GM18858 (cell line): ENCODE results near the gene HTR3E.
"Not testable (repeated sequence)": the region's sequence is repeated elsewhere in the genome, so short reads cannot be mapped to it uniquely, and the experiment has no call there.

Source experiments
- ATAC-seq: cut with Tn5 transposase; IDR thresholded peaks from one replicate; pipeline ENCODE4 v1.9.1; 2021; ENCODE audit not compliant: unreplicated experiment

HTR3E gene

GRCh38 chr3:184099806-184100686, 3.2 kb downstream of the HTR3E start:
- no peak for ATAC-seq

GRCh38 chr3:184110316-184110725, 13.5 kb downstream of the HTR3E start:
- ATAC-seq = no peak

- ATAC-seq = no peak
Measured at GRCh38 chr3:184116017-184116416, 19.2 kb downstream of the HTR3E start.

GRCh38 chr3:184117636-184118035, 20.8 kb downstream of the HTR3E start:
- no peak for ATAC-seq

GRCh38 chr3:184121031-184121430, 24.2 kb downstream of the HTR3E start:
- not testable (repeated sequence) for ATAC-seq

GRCh38 chr3:184126006-184126405, 29.1 kb downstream of the HTR3E start:
- ATAC-seq = no peak

- no peak for ATAC-seq
Measured at GRCh38 chr3:184129012-184129411, 32.1 kb downstream of the HTR3E start.

GRCh38 chr3:184132945-184133344, 36.1 kb downstream of the HTR3E start:
- ATAC-seq = no peak

GRCh38 chr3:184133840-184134745, 37.2 kb downstream of the HTR3E start:
- no peak for ATAC-seq

GRCh38 chr3:184134746-184135148, 37.9 kb downstream of the HTR3E start:
- no peak for ATAC-seq

GRCh38 chr3:184135149-184135910, 38.5 kb downstream of the HTR3E start, which contains the start of gene EIF2B5:
Gene EIF2B5 (plus strand): TSS chr3:184135358. CDS start chr3:184135386, 28 bp downstream.
- ATAC-seq = peak; percentile 75

- ATAC-seq = no peak
Measured at GRCh38 chr3:184135911-184136260, 39.0 kb downstream of the HTR3E start.

GRCh38 chr3:184140436-184140835, 43.6 kb downstream of the HTR3E start:
- ATAC-seq = no peak

GRCh38 chr3:184142199-184142598, 45.3 kb downstream of the HTR3E start:
- ATAC-seq = no peak

GRCh38 chr3:184143327-184143726, 46.5 kb downstream of the HTR3E start:
- no peak for ATAC-seq

GRCh38 chr3:184144505-184144904, 47.6 kb downstream of the HTR3E start:
- no peak for ATAC-seq

- no peak for ATAC-seq
Measured at GRCh38 chr3:184145111-184145524, 48.3 kb downstream of the HTR3E start.

GRCh38 chr3:184145751-184146270, 48.9 kb downstream of the HTR3E start:
- ATAC-seq = no peak

- ATAC-seq = no peak
Measured at GRCh38 chr3:184148076-184148475, 51.2 kb downstream of the HTR3E start.

- ATAC-seq = no peak
Measured at GRCh38 chr3:184149123-184149522, 52.3 kb downstream of the HTR3E start.

- ATAC-seq = not testable (repeated sequence)
Measured at GRCh38 chr3:184149770-184150169, 52.9 kb downstream of the HTR3E start.
